Kidney (tissue), 14 donors: ENCODE data around the gene ARHGEF12. TPM values are rescaled to one million over a fixed set of nuclear protein-coding genes. Genes with fewer than 3 reads are reported as not detected.

Experiments used
- DNase-seq, 5 donors: peaks; one replicate each; pipeline ENCODE4 v3.0.0-alpha.2; 2013 to 2020
- FAIRE-seq: peaks from 2 replicates; lab custom pipeline; 2012; peaks lifted over from hg19 to GRCh38; lab: Jason Lieb, UNC
- H3K27ac ChIP-seq, 2 donors: one replicate each; pipeline ENCODE4 v1.7.0; 2013; ENCODE audit warnings: low read depth in 2 of 2, low read length in 2 of 2, inconsistent platforms in 1 of 2
- H3K27me3 ChIP-seq: one replicate; pipeline ENCODE4 v1.7.1; 2013; ENCODE audit warnings: low read length, inconsistent platforms; ENCODE audit not compliant: control insufficient read depth, insufficient read depth
- H3K36me3 ChIP-seq, 3 donors: one replicate each; pipeline versions ENCODE4 v1.7.0 to v1.7.1; 2013; ENCODE audit warnings: low read length in 3 of 3, control low read depth in 1 of 3, inconsistent platforms in 1 of 3; ENCODE audit not compliant: insufficient read depth in 3 of 3, control insufficient read depth in 2 of 3
- H3K4me1 ChIP-seq, 3 donors: one replicate each; pipeline versions ENCODE4 v1.7.0 to v1.7.1; 2013; ENCODE audit warnings: low read length in 3 of 3, inconsistent platforms in 1 of 3, low read depth in 1 of 3; ENCODE audit not compliant: control insufficient read depth in 2 of 3, insufficient read depth in 2 of 3
- H3K4me3 ChIP-seq, 3 donors: one replicate each; pipeline versions ENCODE4 v1.7.0 to v1.8.1; 2013; ENCODE audit warnings: low read length in 3 of 3, control low read depth in 1 of 3, inconsistent platforms in 1 of 3
- H3K9ac ChIP-seq, 3 donors: one replicate each; pipeline versions ENCODE4 v1.7.0 to v1.7.1; 2013; ENCODE audit warnings: low read length in 3 of 3, control low read depth in 1 of 3, inconsistent platforms in 1 of 3
- H3K9me3 ChIP-seq, 3 donors: one replicate each; pipeline versions ENCODE4 v1.7.0 to v1.7.1; 2013; ENCODE audit warnings: low read length in 3 of 3, control low read depth in 1 of 3, inconsistent platforms in 1 of 3; ENCODE audit not compliant: control insufficient read depth in 2 of 3, insufficient read depth in 1 of 3
- intact Hi-C: fragments of 100-400 bp; cut with DNase I; formaldehyde crosslinking; loops from one replicate; pipeline ENCODE4 v1.11.1; 2022
- polyA plus RNA-seq: library from polyadenylated mRNA; stranded (reverse); fragments of 350-450 nt; fragmentation: Illumina TruSeq; extraction: RNeasy Lipid Tissue Mini Kit (QIAGEN cat#74804); gene quantifications from one replicate; pipeline ENCODE4 v1.2.3, GENCODE V29; 2014; ENCODE audit warnings: low read depth, low replicate concordance; ENCODE audit not compliant: insufficient read depth
- total RNA-seq: library from RNA; stranded (reverse); fragmentation: NEBNext Ultra II Directional; extraction: Animal tissue kit (Norgen Biotek cat#: 25700); gene quantifications from one replicate; pipeline ENCODE4 v1.2.1, GENCODE V29; 2021
- TF ChIP-seq, protein P1 (sequence below): IDR thresholded peaks from 3 replicates; pipeline ENCODE4 v1.5.1; 2012; ENCODE audit warnings: mild to moderate bottlenecking, moderate library complexity, borderline replicate concordance; ENCODE audit not compliant: insufficient read depth; ENCODE audit errors: extremely low read depth
- donor health status: control.
- donor health status: control.
- donor health status: control.
- donor health status: control.
- donor health status: control.
- donor health status: DM: yes; HTN: yes; CAD: no.
- donor health status: Normal renal cell carcinoma (clear cell type).

Gene ARHGEF12
- total and polyA plus RNA-seq, 2 donors from 2014 or later, result 21.1 to 161 TPM

DNA sequence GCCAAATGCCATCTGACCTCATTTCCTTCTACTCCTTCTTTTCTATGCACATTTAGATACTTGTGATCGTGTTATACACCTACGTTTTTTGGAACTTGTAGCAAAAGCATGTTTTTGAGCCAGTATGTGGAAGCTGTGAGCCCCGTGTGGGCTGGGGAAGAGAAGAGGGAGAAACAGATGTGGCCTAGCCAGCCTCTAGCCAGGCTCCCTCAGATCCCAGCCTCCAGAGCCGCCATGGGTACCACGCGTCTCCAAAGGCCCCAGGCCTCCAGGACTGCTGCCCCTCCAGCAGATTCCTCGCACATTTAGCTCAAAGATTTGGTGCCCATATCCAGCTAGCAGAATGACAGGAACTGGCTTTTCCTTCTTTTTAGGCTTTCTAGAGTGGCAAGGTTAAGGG is 28.1 kb upstream of the ARHGEF12 start:
- Histone ChIP-seq H3K36me3 (no peaks in the 10 kb centered on the region), H3K27me3 (no peaks in the 10 kb centered on the region), H3K9me3 (no peaks in the 10 kb centered on the region), H3K27ac (no peak overlapping the region), H3K9ac (no peak overlapping the region), H3K4me3 (no peak overlapping the region), H3K4me1 (no peaks in the 10 kb centered on the region)
- DNase-seq (no peak), FAIRE-seq (no peak)
- intact Hi-C loops, result no loop called here
- TF ChIP-seq, protein P1, sequence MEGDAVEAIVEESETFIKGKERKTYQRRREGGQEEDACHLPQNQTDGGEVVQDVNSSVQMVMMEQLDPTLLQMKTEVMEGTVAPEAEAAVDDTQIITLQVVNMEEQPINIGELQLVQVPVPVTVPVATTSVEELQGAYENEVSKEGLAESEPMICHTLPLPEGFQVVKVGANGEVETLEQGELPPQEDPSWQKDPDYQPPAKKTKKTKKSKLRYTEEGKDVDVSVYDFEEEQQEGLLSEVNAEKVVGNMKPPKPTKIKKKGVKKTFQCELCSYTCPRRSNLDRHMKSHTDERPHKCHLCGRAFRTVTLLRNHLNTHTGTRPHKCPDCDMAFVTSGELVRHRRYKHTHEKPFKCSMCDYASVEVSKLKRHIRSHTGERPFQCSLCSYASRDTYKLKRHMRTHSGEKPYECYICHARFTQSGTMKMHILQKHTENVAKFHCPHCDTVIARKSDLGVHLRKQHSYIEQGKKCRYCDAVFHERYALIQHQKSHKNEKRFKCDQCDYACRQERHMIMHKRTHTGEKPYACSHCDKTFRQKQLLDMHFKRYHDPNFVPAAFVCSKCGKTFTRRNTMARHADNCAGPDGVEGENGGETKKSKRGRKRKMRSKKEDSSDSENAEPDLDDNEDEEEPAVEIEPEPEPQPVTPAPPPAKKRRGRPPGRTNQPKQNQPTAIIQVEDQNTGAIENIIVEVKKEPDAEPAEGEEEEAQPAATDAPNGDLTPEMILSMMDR, result no peak

DNA sequence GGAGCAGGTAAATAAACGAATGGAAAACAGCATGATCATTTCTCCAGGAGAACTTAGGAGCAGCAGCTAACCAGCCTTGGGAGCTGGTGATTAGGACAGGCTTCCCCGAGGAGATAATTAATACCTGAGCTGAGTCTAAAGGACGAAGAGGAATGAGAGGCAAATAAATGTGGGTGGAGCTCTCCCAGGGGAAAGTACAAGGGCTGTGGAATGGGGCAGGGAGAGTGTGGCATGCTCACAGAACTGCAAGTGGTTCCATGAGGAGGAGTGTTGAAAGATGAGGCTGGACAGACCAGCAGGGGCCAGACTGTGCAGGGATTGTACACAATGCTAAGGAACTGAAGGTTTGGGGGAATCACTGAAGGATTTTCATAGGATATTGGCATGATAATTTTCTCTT is 25.3 kb upstream of the ARHGEF12 start:
- H3K9me3 ChIP-seq, result no peaks in the 10 kb centered on the region
- H3K27me3 ChIP-seq, result no peaks in the 10 kb centered on the region
- FAIRE-seq (no peak), DNase-seq (no peak)
- intact Hi-C loops, result no loop called here
- no peak overlapping the region for H3K4me3 ChIP-seq
- TF ChIP-seq, protein P1, result no peak
- H3K9ac ChIP-seq, result no peak overlapping the region
- H3K27ac ChIP-seq, result no peak overlapping the region
- H3K36me3 ChIP-seq, result no peaks in the 10 kb centered on the region
- no peaks in the 10 kb centered on the region for H3K4me1 ChIP-seq

DNA sequence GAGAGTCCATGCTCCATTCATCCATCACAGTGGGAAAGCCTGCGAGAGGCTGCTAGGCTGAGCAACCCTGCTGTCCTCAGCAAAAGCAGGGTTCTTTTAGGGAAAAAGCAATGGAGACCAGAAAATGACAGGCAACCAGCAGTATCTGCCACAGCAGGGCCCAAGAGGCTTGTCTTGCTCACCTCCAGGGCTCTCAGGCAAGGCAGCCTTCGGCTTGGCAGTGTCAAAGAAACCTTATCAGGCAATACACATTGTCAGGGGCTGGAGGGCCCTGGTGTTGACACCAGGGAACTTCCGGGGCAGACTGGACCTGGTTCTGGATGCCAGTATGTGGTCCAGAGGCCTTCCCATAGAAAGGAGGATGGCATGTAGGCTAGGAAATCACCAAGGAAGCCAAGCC is 21.4 kb upstream of the ARHGEF12 start:
- no peak overlapping the region for H3K27ac ChIP-seq

More for the DNA sequence above, 21.4 kb upstream of the ARHGEF12 start:
- H3K4me3 ChIP-seq, result no peak overlapping the region
- TF ChIP-seq, protein P1, result no peak
- H3K9ac ChIP-seq, result no peak overlapping the region
- H3K4me1 ChIP-seq, result no peaks in the 10 kb centered on the region
- FAIRE-seq, result no peak
- no peaks in the 10 kb centered on the region for H3K36me3 ChIP-seq
- DNase-seq, result no peak
- no peaks in the 10 kb centered on the region for H3K27me3 ChIP-seq
- intact Hi-C loops, result no loop called here
- no peaks in the 10 kb centered on the region for H3K9me3 ChIP-seq
